ENCODE measurements around the gene DGKB.

DNA sequence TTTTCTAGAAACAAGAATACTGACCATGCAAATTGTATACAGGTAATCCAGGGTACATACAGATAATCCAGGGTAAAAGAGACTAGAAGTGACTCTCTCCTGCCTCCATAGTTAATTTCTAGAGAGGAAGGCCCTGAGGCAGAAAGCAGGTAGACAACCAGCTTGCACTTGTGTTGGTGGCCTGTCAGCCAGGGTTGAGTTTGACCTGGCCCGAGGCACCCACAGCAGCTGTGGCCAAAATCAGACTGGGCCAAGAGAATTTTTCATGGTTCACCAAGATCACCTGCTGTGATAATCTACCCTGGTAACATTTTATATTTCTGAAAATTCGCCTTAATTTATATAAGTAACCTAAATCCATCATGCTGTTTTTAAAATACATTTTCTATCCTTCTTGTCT, 526.6 kb downstream of the DGKB start:
- TF ChIP-seq CTCF (IDR thresholded peaks at IDR 0.05) (no peak), EZH2 (IDR thresholded peaks at IDR 0.05) (no peak)
